ACHN (cell line): Measurements from ENCODE around the gene MCM5.

Source experiments
- DNase-seq: peaks from one replicate; pipeline ENCODE4 v3.0.0-alpha.2; 2015
- in situ Hi-C: cut with HindIII; loops from 2 replicates; pipeline ENCODE4 v1.10.0; 2017; ENCODE audit warnings: low sequenced_read_pairs, low pct_ligation_motif_present, low pct_unique_long_range_greater_than_20kb

MCM5 gene

DNA sequence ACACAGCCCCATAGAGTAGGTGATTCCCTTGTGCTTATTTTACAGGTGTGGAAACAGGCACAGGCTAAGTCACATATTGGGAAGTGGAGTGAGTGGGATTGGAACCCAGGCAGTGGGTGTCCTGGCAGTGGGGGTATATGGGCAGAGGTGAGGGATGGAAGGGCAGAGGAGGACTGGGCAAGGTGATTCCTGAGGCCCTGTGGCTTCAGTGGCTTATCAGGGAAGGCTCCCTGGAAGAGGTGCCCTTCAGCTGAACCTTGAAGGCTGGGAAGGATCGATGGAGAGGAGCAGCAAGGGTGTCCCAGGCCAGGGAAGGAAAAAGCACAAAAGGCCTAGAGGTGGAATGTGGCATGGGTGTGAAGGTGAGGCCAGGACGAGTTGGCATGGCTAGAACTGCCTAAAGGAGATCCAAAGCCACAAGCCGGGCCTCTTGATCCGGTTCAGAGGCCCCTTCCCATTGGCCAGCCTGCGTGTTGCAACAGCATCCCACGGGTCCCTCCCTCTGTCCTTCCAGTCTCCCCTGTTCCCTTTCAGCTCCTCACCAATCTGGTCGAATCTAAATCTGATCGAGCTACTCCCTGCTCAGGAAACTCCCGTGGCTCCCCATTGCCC lies 41.7 kb downstream of the MCM5 start:
- in situ Hi-C loops = no loop called here
- DNase-seq = no peak

DNA sequence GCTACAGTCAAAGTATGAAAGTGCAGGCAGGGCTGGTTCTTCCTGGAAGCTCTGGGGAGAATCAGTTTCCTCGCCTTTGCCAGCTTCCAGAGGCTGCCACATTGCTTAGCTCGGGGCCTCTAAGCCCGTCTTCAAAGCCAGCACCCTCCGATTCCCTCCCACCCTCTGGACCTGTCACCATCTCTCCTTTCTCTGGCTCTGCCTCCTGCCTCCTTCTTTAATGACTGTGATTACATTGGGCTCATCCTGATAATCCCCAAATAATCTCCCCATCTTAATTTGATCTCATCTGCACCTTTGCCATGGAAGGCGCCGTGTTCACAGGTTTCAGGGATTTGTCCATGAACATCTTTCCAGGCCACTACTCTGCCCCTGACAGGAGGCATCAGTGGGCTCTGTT lies 42.5 kb downstream of the MCM5 start:
- in situ Hi-C loops = no loop called here
- DNase-seq = no peak

DNA sequence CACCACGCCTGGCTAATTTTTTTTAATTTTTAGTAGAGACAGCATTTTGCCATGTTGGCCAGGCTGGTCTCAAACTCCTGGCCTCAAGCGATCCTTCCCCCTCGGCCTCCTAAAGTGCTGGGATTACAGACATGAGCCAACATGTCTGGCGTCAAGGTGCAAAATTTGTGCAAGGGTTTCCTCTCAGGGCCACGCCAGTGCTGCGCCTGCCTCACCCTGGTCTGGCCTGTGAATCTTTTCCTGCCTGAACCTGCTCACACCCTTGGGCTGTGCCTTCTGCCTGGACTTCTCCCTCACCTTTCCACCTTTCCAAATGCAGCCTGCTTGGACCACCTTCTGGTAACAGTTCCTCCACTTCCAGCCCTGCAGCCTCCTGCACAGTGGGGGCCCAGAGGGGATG lies 43.4 kb downstream of the MCM5 start:
- in situ Hi-C loops = no loop called here
- DNase-seq = no peak

DNA sequence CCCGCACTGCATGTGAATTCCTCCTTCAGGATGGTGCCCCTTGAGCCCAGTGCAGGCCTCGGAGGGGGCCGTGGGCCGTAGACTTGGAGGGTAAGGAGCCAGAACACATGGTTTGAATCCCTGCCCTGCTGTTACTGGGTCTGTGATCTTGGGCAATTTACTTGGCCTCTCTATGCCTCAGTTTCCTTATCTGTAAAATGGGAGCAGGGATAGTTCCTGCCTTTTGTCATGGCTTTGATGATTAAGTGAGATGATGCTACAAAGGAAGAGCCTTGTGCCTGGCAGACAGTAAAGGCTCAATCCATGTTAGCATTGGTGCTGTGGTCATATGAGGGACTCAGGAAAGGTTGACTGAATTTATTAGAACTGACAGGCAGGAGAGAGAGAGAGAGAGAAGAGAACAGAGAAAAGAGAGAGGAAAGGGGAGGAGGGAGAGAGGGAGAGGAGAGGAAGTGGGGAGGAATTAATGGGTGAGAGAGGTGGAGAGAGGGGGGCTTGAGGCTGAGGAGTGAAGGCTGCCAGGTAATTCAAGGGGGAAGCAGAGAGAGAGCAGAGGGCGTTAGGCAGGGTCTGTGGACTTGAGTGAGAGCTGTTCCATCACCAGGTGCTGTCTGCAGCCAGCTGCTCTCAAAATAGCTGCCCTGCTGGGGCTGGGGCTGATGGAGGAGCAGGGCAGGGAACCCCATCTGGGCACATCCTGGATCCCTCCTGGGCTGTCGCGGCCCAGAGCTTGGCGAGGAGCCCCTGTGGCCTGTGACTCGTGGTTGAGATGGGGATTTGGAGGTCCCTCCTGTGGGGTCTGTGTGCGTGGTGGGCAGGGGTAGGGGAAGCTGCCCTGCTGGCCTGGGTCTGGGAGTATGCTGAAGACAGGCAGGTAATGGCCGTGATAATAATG lies 44.1 kb downstream of the MCM5 start:
- in situ Hi-C loops = no loop called here
- no peak for DNase-seq

DNA sequence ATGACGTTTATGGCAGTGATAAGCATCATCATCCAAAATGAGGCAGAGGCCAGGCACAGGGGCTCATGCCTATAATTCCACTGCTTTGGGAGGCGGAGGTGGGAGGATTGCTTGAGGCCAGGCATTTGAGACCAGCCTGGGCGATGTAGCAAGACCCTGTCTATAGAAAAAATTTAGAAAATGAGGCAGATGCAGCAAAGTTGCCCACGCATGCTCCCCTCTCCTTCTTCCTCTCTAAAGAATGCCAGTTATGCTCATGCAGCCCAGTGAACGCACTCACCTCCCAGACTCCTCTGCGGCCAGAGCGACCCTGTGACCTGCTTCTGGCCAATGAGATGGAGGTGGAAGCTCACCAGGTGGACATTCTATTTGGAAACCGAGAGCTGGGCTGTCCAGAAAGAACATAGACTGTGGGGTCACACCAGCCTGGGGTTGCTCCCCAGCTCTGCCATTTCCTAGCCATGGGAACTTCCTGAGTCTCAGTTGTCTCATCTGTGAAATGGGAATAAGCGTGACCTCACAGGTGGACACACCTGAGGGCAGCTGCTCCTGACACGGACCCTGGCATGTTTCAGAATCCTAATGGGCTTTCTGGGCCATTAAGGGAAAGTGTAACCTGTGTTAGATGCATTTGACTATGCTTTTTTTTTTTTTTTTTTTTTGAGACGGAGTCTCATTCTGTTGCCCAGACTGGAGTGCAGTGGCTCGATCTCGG lies 44.9 kb downstream of the MCM5 start:
- in situ Hi-C loops = no loop called here
- DNase-seq = no peak

DNA sequence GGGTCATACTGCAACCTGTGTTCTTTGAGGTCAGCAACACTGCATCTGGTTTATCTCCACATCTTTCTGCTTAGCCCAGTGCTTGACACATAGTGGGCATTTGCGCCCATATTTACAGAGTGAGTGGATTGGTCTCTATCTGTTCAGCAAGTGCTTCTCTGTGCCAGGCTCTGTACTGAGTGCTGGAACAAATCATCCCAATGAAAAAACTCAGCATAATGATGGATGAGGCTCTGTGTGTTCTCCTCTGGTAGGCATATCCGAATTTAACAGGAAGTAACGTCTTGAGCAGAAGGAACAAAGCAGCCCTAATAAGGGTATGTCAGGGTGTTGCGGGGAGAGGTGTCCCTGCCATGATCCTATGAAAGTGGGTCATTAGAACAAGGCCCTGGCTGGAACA lies 46.0 kb downstream of the MCM5 start:
- DNase-seq = no peak
- in situ Hi-C loops = no loop called here

DNA sequence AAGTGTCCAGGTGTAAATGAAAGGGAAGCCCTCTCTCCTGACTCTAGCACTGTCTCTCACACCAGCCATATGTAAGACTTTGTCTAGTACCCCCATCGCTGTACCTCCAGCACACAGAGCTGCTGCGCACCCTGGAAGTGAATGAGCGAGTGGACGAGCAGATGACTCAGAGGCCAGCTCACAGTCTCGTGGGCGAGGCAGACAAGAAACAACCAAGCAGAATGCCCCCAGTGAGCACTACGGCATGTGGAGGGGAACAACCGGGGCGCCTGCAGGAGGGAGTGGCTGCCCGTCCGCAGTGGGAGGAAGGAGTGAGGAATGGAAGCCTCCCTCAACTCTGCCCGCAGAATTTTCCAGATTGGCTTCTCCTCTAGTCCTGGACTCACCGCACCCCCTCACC lies 46.4 kb downstream of the MCM5 start:
- in situ Hi-C loops = no loop called here
- peak; percentile 87 for DNase-seq

DNA sequence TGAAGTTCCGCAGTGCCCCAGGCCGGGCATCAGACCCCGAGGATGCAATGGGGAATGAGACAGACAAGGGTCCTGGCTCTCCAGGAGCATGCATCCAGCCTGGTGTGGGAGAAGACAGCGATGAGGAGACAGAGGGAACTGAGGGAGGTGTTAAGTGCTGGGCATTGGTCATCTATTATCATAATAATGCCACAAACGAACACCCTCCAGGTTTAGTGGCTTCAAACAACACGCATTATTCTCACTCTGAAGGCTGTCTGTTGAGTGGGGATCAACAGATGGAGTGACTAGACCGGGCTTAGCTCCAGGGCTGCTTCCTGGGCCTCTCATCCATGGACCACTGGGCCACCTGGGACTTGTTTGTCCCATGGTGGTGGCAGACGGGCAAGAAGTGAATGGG lies 48.6 kb downstream of the MCM5 start:
- DNase-seq = no peak
- in situ Hi-C loops = no loop called here

DNA sequence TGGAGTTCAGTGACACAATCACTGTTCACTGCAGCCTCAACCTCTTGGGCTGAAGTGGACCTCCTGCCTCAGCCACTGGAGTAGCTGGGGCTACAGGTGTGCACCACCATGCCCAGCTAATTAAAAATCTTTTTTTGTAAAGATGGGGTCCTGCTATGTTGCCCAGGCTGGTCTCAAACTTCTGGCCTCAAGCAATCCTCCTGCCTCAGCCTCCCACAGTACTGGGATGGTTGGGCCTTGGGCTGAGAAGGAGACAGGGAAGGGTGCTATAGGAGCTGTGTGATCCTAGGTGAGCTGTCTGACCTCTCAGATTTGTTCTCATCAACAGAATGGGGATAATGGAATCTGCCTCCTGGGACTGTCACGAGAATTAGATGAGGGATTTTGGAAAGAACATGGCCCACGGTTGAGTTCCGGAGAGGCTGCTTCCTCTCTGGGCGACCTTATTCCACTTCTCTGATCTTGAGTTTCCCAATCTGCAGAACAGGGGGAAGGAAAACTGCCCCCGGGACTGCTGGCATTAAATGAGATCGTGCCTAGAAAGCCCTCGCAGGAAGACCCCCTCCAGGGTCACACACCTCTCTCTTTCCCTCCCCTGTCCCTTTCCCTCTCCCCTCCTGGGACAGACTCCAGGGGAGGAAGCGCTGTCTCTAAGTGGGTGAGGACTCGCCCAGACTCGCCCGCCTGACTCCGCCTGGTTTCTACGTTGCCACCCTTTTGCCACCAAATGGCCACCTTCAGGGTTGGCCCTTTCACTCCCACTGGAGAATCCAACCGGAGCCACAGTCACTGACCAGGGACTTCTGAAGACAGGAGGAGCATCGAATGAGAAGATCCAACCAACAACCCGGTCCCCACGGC lies 50.1 kb downstream of the MCM5 start:
- no peak for DNase-seq
- in situ Hi-C loops = no loop called here

DNA sequence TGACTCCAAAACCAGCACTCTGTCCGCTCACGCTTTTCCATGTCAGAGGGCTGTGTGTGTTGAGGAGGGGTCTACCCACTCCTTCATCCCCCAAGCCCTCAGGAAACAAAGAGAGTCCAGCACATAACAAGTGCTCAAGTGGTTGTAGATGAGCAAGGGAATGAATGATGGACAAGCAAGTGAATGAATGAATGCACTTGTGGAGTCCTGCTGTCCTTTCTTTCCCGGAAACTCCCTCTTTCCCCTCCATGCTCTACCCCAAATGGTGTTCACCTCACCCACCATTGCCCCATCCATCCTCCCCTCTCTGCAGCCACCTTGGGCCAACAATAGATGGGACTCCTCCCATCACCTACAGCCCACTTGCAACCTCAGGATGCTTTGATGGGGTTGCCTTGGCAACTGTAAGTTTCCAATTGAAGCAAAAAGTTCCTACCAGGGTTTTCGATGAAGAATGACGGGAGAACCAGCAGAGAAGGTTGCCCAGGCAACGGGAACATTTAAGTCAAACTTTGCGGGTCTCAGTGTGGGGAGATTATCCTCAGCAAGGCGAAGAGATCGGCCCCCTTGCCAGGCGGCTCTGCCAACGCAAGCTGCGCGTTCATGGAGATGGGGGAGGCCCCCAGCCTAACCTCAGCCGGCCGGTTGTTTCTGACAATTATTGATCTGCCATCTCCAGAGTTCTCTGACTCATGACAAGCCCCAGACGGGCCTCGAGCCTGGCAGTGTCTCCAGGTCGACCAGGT lies 51.1 kb downstream of the MCM5 start:
- in situ Hi-C loops = no loop called here
- no peak for DNase-seq

DNA sequence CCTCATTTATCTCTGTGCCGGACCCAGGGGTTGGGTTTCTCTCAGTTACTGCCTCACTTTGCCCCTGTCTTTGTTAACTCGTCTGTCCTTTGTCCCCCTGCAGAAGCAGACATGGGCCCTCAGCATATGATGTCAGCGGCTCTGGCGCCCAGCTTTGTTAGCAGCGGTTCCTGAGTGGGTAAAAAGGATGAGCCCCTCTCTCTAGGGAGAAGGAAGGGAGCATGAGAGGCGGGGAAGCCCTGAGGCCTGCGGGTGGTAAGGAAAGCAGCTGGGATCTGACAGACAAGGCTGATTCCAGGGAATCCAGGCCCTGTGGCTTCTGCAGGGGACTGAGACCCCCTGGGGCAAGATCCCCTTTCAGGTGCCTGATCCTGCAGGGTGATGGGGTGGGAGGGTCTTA lies 51.7 kb downstream of the MCM5 start:
- no peak for DNase-seq
- in situ Hi-C loops = no loop called here

DNA sequence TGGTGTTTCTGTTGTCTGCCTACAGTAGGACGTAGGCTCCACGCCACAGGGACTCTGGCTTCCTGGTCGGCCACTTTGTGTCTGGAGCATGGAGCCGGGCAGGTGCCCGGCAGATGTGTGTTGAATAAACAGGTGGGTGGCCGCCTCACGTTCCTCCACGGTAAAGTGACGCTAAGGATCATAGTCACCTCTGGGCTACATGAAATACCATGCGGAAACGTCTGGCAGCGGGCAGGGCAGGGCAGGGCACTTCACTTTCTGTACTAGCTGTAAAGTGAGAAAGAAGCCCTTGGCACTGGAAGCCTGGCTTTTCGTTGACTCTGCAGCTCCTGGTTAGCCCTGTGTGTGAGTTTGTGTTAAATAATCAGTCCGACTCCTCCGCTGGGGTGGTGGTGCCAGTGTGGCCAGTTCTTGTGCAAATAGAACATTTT lies 52.4 kb downstream of the MCM5 start:
- in situ Hi-C loops = no loop called here
- no peak for DNase-seq

DNA sequence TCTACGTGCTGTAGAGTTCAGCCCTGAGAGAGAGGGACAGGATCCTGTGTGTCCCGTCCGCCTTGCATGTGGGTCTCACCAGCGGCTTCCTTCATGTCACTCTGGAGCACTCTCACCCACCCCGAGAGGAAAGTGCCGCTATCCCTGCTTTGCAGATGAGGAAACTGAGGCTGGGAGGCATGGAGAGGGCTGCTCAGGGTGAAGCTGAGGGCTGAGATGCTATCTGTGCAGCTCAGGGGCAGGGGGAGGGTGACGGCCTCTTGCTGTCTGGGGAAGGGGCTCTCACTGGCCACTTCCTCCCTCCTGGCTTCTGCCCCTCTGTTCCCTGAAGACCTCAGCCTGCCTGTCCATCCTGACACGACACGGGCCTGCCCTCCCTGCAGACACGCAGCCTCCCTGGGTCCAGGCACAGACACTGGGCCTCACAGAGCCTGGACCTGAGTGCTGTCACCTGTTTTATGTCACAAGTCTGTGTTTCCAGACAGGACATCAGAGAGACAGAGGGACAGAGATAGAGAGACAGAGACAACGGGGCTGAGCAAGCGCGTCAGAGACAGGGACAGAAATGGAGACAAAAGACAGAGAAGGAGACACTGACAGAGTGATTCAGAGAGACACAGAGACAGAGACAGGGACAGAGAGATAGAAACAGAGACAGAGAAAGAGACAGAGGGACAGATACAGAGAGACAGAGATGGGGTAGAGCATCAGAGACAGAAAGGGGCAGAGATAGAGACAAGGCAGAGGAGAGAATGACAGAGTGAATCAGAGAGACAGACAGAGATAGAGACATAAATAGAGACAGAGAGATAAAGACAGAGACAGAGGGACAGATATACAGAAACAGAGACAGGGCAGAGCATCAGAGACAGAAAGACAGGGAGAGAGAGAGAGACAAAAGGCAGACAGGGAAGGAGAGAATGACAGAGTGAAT lies 53.1 kb downstream of the MCM5 start:
- in situ Hi-C loops = no loop called here
- no peak for DNase-seq

DNA sequence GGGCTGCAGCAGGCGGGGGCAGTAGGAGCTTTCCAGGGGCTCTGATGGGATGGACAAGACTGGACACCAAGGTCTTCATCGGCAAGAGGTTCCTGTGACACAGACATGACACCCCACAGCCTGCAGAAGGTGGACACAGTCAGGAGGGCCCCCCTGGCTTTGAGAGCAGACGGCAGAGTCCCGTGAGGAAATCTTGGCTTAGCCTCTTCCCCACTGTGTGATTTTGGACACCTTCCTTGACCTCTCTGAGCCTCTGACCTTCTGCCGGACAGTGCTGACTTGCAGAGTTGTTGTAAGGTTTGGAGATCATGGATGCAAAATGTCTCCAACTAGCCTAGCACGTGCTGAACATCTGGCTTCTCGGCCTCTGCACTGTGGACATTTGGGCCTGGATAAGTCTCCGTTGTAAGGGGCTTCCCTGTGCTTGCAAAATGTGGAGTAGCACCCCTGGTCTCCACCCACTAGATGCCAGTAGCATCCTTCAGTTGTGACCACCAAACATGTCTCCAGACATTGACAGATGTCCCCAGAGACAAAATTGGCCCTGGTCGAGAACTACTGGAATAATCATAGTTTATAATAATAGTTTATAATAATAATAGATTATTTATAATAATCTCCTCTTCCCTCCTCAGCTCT lies 54.6 kb downstream of the MCM5 start:
- DNase-seq = no peak
- in situ Hi-C loops = no loop called here

DNA sequence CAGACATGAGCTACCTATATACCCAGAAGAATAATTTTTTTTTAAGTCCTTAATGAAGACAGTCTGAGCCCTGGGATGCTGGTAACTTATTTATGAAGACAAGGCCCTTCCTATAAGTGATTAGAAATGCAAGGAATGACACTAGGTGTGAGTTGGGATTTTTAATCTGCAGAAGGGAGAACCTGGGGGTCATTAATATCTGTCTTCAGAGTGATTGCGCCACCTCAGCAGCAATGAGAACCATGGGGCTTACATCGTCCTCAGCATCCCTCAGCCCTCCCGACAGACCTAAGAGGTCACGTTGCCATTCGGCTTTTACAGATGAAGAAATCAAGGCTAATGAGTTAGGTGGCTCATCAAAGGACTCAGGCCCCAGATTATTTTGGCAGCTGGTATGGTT lies 55.6 kb downstream of the MCM5 start:
- no peak for DNase-seq
- in situ Hi-C loops = no loop called here

DNA sequence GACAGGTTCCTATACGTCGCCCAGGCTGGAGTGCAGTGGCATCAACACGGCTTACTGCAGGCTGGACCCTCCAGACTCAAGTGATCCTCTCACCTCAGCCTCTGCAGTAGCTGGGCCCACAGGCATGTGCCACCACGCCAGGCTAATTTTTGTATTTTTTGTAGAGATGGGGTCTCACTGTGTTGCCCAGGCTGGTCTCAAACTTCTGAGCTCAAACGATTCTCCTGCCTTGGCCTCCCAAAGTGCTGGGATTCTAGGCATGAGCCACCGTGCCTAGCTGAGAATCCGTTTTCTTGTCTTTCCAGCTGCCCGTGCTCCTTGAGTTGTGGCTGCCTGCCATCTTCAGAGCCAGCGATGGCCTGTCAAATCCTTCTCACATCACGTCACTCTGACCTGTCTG lies 56.8 kb downstream of the MCM5 start:
- DNase-seq = no peak
- in situ Hi-C loops = no loop called here
